Putamen (tissue), 1 donor: ENCODE measurements around the gene MYL5.
"Not testable (repeated sequence)": the region's sequence is repeated elsewhere in the genome, so short reads cannot be mapped to it uniquely, and the experiment has no call there.

Experiments used
- DNase-seq: peaks from one replicate; pipeline ENCODE4 v3.0.0-alpha.2; 2016; ENCODE audit warnings: low spot score

The MYL5 gene

GRCh38 chr4:674172-675035, at the start of gene MYL5, which contains the start of gene ATP5ME:
Gene MYL5 (plus strand): TSS chr4:674542. CDS start chr4:678027, 3,485 bp downstream.
Gene ATP5ME (minus strand): TSS chr4:674276. CDS start chr4:674247, 29 bp downstream.
- DNase-seq, result peak; percentile 96

- DNase-seq, result no peak
Measured at GRCh38 chr4:624705-625590, 49.4 kb upstream of the MYL5 start, which contains the start of gene PDE6B. Gene PDE6B (plus strand): TSS chr4:625573. CDS start chr4:625627, 54 bp downstream.

GRCh38 chr4:625631-626161, 48.6 kb upstream of the MYL5 start:
- DNase-seq, result no peak

GRCh38 chr4:626201-627091, 47.9 kb upstream of the MYL5 start:
- DNase-seq, result no peak

- DNase-seq, result no peak
Measured at GRCh38 chr4:627347-628125, 46.8 kb upstream of the MYL5 start.

- no peak for DNase-seq
Measured at GRCh38 chr4:628311-628741, 46.0 kb upstream of the MYL5 start.

- no peak for DNase-seq
Measured at GRCh38 chr4:628821-629635, 45.3 kb upstream of the MYL5 start.

- no peak for DNase-seq
Measured at GRCh38 chr4:629636-629914, 44.8 kb upstream of the MYL5 start.

GRCh38 chr4:629915-630641, 44.3 kb upstream of the MYL5 start:
- no peak for DNase-seq

GRCh38 chr4:630656-631055, 43.7 kb upstream of the MYL5 start:
- DNase-seq, result no peak

- no peak for DNase-seq
Measured at GRCh38 chr4:632196-632790, 42.0 kb upstream of the MYL5 start.

- no peak for DNase-seq
Measured at GRCh38 chr4:632926-633325, 41.4 kb upstream of the MYL5 start.

- no peak for DNase-seq
Measured at GRCh38 chr4:633406-633805, 40.9 kb upstream of the MYL5 start.

GRCh38 chr4:633976-634598, 40.3 kb upstream of the MYL5 start:
- no peak for DNase-seq

- no peak for DNase-seq
Measured at GRCh38 chr4:634599-634985, 39.8 kb upstream of the MYL5 start.

- DNase-seq, result not testable (repeated sequence)
Measured at GRCh38 chr4:635066-635835, 39.1 kb upstream of the MYL5 start.

GRCh38 chr4:635851-636627, 38.3 kb upstream of the MYL5 start:
- no peak for DNase-seq
